ENCODE data around the gene PBLD.
A peak's percentile ranks its signal among the peaks of the same experiment; 100 is the strongest.

The PBLD gene

DNA sequence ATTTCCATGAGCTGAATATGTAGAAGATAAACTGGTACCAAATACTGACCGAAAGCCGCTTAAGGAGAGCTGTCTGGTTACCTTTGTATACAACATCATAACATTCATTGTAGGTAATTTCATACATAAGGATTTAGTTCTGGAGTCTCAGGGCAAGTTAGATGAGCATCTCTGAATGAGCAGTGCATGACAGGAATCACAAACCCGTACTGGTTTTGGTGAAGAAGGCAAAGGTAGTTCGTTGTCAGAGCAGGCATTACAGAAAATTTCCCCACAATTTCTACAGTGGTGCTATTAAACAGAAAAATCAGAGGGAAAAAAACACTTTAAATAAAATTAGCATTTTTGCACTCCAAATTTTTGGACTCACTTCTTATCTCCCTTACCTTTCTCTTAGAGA is 12.9 kb upstream of the PBLD start:
- no peaks in the 10 kb centered on the region for H3K4me1 ChIP-seq (ENCODE audit: insufficient read depth, low read length)
- no peak overlapping the region for H3K27ac ChIP-seq (ENCODE audit: low read length)
- peaks cover 62% of the 10 kb centered on the region for H3K36me3 ChIP-seq (ENCODE audit: insufficient read depth, low read depth, low read length)
- no peak overlapping the region for H3K4me3 ChIP-seq (ENCODE audit: low read length)
- no peak overlapping the region for H3K9ac ChIP-seq (ENCODE audit: low read depth, low read length)
- H3K27me3 ChIP-seq (ENCODE audit: insufficient read depth, low read length) = no peaks in the 10 kb centered on the region
- H3K9me3 ChIP-seq (ENCODE audit: insufficient read depth, low read depth, low read length) = no peaks in the 10 kb centered on the region

DNA sequence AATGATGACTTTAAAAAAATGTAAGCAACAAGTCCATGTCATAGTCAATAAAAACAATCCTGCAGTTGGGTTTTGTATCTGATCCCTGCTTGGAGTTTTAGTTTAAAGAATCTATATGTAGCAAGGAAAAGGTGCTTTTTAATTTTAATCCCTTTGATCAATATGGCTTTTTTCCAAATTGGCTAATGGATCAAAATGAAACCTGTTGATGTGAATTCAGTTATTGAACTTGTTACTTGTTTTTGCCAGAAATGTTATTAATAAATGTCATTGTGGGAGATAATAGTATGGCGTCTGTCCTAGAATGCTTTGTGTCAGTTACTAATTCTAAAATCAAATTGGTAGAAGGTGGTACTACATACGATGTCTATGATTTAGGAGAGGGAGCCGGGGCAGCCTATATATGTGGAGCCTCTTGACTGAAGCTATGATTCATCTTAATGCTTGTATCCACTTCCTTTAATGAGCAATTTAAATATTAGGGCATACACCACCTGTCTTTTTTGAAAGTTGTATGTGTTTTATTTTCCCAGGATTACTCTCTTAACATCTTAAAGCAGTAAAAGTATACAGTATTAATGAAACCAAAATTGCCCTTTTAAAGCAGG is 10.3 kb upstream of the PBLD start:
- Histone ChIP-seq H3K9me3 (ENCODE audit: insufficient read depth, low read depth, low read length) (no peaks in the 10 kb centered on the region), H3K9ac (ENCODE audit: low read depth, low read length) (no peak overlapping the region), H3K36me3 (ENCODE audit: insufficient read depth, low read depth, low read length) (peaks cover 82% of the 10 kb centered on the region)

DNA sequence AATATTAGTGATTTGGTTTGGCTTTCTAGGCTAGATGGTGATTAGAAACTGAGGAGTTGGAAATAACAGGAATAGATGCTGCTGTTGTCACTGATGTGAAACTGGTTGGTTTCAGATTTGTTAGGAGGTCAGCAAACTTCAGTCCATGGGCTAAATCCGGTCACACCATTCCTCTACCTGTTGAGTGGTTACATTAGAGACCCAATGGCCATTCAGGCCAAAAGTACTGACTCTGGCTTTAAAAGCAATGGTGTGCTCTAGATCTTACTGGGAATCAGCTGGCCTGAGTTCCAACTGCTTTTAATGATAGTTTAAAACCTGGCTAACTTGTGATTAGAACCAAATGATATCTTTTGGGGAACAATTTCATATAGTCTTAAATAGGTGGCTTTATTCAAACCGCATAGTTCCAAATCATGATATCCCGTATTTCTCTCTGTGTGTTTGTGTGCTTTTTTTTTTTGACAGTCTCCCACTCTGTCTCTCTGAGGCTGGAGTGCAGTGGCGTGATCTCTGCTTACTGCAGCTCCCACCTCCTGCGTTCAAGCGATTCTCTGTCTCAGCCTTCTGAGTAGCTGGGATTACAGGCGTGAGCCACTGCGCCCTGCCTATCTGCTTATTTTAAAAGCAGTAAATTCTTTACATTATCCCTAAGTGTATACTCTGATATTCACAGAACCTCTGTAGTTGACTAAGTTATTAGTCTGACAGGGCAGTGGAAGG is 7.8 kb upstream of the PBLD start:
- Histone ChIP-seq H3K9ac (ENCODE audit: low read depth, low read length) (no peak overlapping the region), H3K36me3 (ENCODE audit: insufficient read depth, low read depth, low read length) (peaks cover 99% of the 10 kb centered on the region), H3K4me1 (ENCODE audit: insufficient read depth, low read length) (peaks cover 10% of the 10 kb centered on the region; the same call in 1 of the 2 replicates), H3K4me3 (ENCODE audit: low read length) (no peak overlapping the region), H3K27ac (ENCODE audit: low read length) (no peak overlapping the region), H3K9me3 (ENCODE audit: insufficient read depth, low read depth, low read length) (no peaks in the 10 kb centered on the region), H3K27me3 (ENCODE audit: insufficient read depth, low read length) (no peaks in the 10 kb centered on the region)

More for the DNA sequence above, 10.3 kb upstream of the PBLD start:
- H3K4me1 ChIP-seq (ENCODE audit: insufficient read depth, low read length) = no peaks in the 10 kb centered on the region
- H3K27ac ChIP-seq (ENCODE audit: low read length) = no peak overlapping the region
- H3K27me3 ChIP-seq (ENCODE audit: insufficient read depth, low read length) = no peaks in the 10 kb centered on the region
- no peak overlapping the region for H3K4me3 ChIP-seq (ENCODE audit: low read length)

DNA sequence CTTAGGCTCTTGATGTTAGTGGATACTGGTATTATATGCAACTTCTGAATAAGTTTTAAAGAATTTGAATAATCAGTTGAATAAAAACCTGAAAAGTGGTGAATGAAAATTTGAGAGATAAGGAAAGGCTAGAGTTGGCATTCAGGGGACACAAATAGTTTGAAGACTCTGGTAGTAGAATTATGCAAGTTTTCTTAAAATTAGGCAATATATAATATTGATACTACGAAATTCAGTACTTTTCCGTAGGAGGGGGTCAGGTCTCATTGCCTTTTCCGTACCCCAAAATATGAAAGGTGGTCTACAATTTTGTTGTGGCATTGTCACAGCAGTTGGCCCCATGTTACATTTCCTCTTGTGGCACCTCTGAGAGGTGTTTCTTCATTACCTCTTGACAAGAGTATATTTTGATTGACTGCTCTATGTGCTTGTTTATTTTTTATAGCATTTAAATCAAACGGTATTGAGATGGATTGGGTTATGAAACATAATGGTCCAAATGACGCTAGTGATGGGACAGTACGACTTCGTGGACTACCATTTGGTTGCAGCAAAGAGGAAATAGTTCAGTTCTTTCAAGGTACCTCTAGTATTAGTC is 4.1 kb upstream of the PBLD start:
- no peaks in the 10 kb centered on the region for H3K27me3 ChIP-seq (ENCODE audit: insufficient read depth, low read length)
- no peaks in the 10 kb centered on the region for H3K9me3 ChIP-seq (ENCODE audit: insufficient read depth, low read depth, low read length)
- 0 out of 2 replicates have a peak overlapping the region, but pooled peaks have one; percentile 21 for H3K9ac ChIP-seq (ENCODE audit: low read depth, low read length)
- peaks cover 77% of the 10 kb centered on the region for H3K36me3 ChIP-seq (ENCODE audit: insufficient read depth, low read depth, low read length)
- H3K4me1 ChIP-seq (ENCODE audit: insufficient read depth, low read length) = peaks cover 17% of the 10 kb centered on the region; the same call in 1 of the 2 replicates
- H3K27ac ChIP-seq (ENCODE audit: low read length) = no peak overlapping the region
- H3K4me3 ChIP-seq (ENCODE audit: low read length) = peak overlapping the region; percentile 87; the same call in 1 of the 2 replicates

DNA sequence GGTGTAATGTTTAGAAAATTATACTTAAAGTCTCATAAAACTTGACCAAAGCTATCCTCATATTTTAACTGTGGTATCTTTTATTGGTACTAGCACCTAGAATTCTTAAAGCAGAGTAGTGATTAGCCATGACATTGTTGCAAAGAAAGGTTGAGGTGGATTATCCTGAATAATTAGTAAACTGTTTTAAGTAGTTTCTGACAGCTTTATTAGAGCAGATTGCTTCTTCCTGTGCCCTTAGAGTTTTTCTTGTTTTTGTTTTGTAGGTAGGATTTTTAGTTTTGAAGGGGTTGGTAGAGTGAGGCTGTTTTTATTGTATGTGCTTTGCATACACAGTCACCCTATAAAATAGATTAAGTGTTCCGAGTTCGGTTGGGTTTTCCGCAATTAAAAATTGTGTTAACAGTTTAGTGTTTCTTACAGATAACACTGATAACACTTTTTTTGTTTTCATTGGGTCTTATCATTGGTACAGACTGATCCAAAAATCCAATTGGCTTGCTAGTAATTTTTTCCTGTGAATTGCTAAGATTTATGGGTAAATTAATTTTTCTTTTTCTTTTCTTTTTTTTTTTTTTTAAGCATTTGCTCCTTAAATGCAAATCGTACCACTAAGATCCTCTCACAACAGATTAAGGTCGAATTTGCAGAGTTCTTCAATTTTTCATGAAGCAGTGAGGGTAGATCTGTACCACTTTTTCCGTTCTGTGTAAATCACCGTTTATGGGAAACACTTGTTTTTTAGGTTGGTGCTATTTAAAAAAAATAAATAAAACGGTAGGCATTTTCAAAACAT is 2.1 kb upstream of the PBLD start:
- Histone ChIP-seq H3K27me3 (ENCODE audit: insufficient read depth, low read length) (no peaks in the 10 kb centered on the region), H3K36me3 (ENCODE audit: insufficient read depth, low read depth, low read length) (peaks cover 57% of the 10 kb centered on the region), H3K4me3 (ENCODE audit: low read length) (peak overlapping the region; percentile 87), H3K9me3 (ENCODE audit: insufficient read depth, low read depth, low read length) (no peaks in the 10 kb centered on the region), H3K9ac (ENCODE audit: low read depth, low read length) (peak overlapping the region; percentile 100; the same call in 1 of the 2 replicates), H3K27ac (ENCODE audit: low read length) (no peak overlapping the region), H3K4me1 (ENCODE audit: insufficient read depth, low read length) (peaks cover 17% of the 10 kb centered on the region; the same call in 1 of the 2 replicates)

DNA sequence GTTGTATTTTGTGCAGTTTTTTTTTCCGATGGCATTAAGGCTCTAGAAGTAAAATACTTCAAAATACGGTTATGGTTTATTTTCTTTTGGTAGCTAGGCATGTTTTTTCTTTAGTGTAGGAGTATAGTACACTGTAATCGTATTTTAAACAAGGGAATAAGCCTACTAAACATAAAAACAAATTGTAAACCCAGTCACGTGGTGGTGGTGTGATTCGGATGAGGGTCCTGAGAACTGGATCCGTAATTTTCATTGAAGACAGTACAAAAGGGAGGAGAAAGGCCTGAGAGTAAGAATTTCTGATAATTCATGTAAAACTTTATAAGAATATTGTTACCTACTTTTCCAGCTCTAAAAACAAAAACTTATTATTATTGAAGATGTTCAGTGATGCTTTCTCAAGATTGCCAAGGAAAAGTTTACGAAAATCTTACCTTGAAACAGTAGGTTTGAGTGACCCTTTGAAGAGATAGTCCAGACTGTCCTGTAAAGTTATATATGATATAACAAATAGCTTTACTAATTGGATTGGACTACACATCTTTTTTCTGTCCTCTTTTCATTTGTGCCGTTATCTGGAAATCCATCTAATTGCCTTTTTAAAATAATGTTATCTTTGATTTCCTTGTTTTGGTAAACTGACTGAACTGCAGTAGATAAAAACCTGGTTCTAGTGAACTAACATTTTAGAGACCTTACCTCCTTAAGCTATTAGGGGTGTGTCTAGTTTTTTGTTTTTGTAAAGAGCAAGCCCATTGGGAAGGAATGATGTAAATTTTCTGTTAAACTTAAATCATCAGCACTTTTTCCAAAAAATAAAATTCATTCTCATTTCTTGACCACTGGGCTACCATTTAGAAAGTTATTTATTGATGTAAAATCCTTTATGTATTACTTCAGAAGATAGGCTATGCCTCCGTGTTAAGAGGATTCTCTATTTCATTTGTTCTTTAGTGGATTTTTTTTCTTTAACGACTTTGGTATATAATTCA is 1.0 kb upstream of the PBLD start:
- Histone ChIP-seq H3K36me3 (ENCODE audit: insufficient read depth, low read depth, low read length) (peaks cover 45% of the 10 kb centered on the region), H3K4me1 (ENCODE audit: insufficient read depth, low read length) (peaks cover 17% of the 10 kb centered on the region; the same call in 1 of the 2 replicates), H3K9ac (ENCODE audit: low read depth, low read length) (peak overlapping the region; percentile 100), H3K9me3 (ENCODE audit: insufficient read depth, low read depth, low read length) (no peaks in the 10 kb centered on the region), H3K4me3 (ENCODE audit: low read length) (peak overlapping the region; percentile 87), H3K27ac (ENCODE audit: low read length) (peak overlapping the region; percentile 99), H3K27me3 (ENCODE audit: insufficient read depth, low read length) (no peaks in the 10 kb centered on the region)

DNA sequence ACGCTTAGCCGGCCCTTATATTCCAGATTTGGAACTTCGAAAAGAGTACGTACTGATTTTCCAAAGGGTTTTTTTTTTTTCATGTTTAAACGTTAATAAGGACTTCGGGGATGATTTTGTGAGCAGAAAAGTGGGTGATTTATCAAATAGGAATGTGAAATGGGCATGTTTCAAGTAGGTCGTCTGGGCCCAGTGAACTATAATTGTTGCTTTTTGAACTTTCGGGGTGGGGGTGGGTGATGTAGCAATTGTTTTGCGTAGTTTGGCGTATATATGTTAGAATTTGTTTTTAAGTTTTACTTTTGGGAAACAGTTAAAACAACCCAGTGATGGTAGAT is 299 bp upstream of the PBLD start:
- Histone ChIP-seq H3K9ac (ENCODE audit: low read depth, low read length) (peak overlapping the region; percentile 100), H3K36me3 (ENCODE audit: insufficient read depth, low read depth, low read length) (peaks cover 38% of the 10 kb centered on the region), H3K4me1 (ENCODE audit: insufficient read depth, low read length) (peaks cover 24% of the 10 kb centered on the region; the same call in 1 of the 2 replicates), H3K4me3 (ENCODE audit: low read length) (peak overlapping the region; percentile 87), H3K27ac (ENCODE audit: low read length) (peak overlapping the region; percentile 99), H3K9me3 (ENCODE audit: insufficient read depth, low read depth, low read length) (no peaks in the 10 kb centered on the region), H3K27me3 (ENCODE audit: insufficient read depth, low read length) (no peaks in the 10 kb centered on the region)

DNA sequence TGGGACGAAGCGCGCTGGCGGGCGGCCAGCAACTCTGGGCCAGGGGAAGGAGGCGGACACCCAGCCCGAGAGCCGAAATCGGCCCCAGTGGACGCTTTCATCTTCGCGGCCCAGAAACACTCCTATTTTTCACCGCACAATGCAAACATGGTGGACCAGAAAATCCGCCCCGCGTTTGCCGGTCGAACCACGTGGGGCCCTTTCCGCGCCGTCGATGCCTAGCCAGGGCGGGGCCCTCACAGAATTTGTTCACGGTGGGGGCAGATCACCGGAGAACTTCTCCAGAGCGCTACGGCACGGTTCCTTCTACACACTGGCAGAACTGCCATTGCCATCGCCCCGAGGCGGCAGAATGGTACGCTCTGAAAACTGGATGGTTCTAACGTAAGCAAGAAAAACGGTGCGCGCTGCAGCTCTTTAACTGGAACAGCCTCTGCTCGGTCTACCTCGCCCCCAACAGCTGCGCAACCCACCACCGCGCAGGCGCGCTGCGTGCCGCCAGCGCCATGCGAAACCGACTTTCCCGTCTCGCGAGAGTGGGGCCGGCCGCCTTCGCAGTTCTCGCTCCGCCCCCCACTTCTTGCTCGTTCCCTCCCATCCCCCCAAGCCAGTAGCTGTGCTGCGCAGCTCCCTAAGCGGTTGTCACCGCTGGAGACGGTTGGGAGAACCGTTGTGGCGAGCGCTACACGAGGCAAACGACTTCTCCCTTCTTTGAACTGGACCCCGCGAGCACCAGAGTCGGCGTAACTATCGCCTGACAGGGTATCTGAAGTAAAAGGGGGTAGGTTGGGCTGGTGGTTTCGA is 1.1 kb downstream of the PBLD start, which contains the start of gene HNRNPH3:
Gene HNRNPH3 (plus strand): TSS at position 610 of the 804 bp plus-strand sequence. CDS start 5,158 bp downstream, outside the sequence.
- Histone ChIP-seq H3K4me1 (ENCODE audit: insufficient read depth, low read length) (peaks cover 21% of the 10 kb centered on the region; the same call in 1 of the 2 replicates), H3K27ac (ENCODE audit: low read length) (peak within 1 kb of the TSS; percentile 99), H3K9ac (ENCODE audit: low read depth, low read length) (peak within 1 kb of the TSS; percentile 100), H3K4me3 (ENCODE audit: low read length) (peak within 1 kb of the TSS; percentile 87), H3K27me3 (ENCODE audit: insufficient read depth, low read length) (no peaks in the 10 kb centered on the region), H3K9me3 (ENCODE audit: insufficient read depth, low read depth, low read length) (no peaks in the 10 kb centered on the region), H3K36me3 (ENCODE audit: insufficient read depth, low read depth, low read length) (peaks cover 25% of the 10 kb centered on the region)

DNA sequence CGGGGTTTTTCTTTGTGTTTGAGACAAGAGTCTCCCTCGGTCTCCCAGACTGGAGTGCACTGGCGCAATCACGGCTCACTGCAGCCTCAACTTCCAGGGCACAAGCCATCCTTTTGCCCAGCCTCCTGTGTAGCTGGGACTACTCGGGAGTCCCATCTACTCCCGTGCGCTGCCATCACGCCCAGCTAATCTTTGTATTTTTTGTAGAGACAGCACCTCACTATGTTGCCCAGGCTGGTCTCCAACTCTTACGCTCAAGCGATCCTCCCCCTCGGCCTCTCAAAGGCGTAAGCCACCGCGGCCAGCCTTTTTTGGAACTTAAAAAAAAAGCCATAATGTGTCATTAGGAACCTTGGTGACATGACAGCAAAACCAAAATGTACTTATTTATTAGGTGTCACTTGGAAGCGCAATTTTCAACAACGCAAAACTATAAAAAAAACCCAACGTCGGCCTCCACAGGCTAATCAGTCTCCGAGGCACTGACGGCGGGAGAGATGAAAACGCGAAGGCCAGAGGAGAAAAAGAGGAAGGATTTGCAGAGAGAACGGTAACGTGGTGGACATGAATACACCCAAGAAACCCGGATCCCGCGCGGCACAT is 1.8 kb downstream of the PBLD start:
- peak overlapping the region; percentile 99 for H3K27ac ChIP-seq (ENCODE audit: low read length)
- peak overlapping the region; percentile 87 for H3K4me3 ChIP-seq (ENCODE audit: low read length)
- peak overlapping the region; percentile 100 for H3K9ac ChIP-seq (ENCODE audit: low read depth, low read length)
- H3K4me1 ChIP-seq (ENCODE audit: insufficient read depth, low read length) = peaks cover 19% of the 10 kb centered on the region; the same call in 1 of the 2 replicates
- H3K36me3 ChIP-seq (ENCODE audit: insufficient read depth, low read depth, low read length) = peaks cover 19% of the 10 kb centered on the region
- no peaks in the 10 kb centered on the region for H3K9me3 ChIP-seq (ENCODE audit: insufficient read depth, low read depth, low read length)
- H3K27me3 ChIP-seq (ENCODE audit: insufficient read depth, low read length) = no peaks in the 10 kb centered on the region

DNA sequence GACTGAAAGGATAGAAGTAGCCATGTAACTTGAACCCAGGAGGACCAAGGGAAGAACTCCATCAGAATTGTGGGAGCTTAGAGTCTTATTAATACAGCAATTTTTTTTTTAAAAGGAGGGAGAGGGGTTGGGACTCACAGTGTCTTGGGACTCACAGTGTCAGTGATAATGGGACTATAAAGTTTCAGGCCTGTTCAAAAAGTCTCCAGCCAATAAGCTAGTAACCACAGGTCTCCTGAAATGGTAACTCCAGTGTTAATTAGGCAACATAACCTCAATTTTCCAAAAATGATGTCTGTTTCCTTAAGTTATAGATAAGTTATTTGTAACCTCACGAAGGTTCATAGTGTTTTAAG is 3.2 kb downstream of the PBLD start:
- Histone ChIP-seq H3K4me1 (ENCODE audit: insufficient read depth, low read length) (peaks cover 9% of the 10 kb centered on the region; the same call in 1 of the 2 replicates), H3K9ac (ENCODE audit: low read depth, low read length) (no peak overlapping the region), H3K27me3 (ENCODE audit: insufficient read depth, low read length) (no peaks in the 10 kb centered on the region), H3K27ac (ENCODE audit: low read length) (no peak overlapping the region), H3K36me3 (ENCODE audit: insufficient read depth, low read depth, low read length) (peaks cover 10% of the 10 kb centered on the region; the same call in 1 of the 2 replicates), H3K4me3 (ENCODE audit: low read length) (no peak overlapping the region), H3K9me3 (ENCODE audit: insufficient read depth, low read depth, low read length) (no peaks in the 10 kb centered on the region)
